ENCODE measurements around the gene UFSP2.

GRCh38 chr4:185352741-185353140, 73.0 kb downstream of the UFSP2 start:
- TF ChIP-seq, protein P1, sequence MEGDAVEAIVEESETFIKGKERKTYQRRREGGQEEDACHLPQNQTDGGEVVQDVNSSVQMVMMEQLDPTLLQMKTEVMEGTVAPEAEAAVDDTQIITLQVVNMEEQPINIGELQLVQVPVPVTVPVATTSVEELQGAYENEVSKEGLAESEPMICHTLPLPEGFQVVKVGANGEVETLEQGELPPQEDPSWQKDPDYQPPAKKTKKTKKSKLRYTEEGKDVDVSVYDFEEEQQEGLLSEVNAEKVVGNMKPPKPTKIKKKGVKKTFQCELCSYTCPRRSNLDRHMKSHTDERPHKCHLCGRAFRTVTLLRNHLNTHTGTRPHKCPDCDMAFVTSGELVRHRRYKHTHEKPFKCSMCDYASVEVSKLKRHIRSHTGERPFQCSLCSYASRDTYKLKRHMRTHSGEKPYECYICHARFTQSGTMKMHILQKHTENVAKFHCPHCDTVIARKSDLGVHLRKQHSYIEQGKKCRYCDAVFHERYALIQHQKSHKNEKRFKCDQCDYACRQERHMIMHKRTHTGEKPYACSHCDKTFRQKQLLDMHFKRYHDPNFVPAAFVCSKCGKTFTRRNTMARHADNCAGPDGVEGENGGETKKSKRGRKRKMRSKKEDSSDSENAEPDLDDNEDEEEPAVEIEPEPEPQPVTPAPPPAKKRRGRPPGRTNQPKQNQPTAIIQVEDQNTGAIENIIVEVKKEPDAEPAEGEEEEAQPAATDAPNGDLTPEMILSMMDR (IDR thresholded peaks at IDR 0.05; ENCODE audit: low read depth, low read length, missing input control): no peak
- TF ChIP-seq EGR1 (IDR thresholded peaks at IDR 0.05; ENCODE audit: low read depth in 2 of 2): no peak

All from liver (tissue), 3 donors.